Neural cell (in vitro differentiated cells): ENCODE results near the gene PCYT1A. TPM values are rescaled to one million over a fixed set of nuclear protein-coding genes. Genes with fewer than 3 reads are reported as not detected.

ENCODE experiments used
- H2AFZ ChIP-seq: fragments of 200-600, 300-800 bp; sonication (generic), shearing (Covaris generic); 2 replicates; pipeline ENCODE4 v1.6.0; 2014; ENCODE audit warnings: low read depth, mild to moderate bottlenecking, antibody characterized with exemption, low read length, moderate library complexity
- H3F3A ChIP-seq: fragments of 200-600 bp; shearing (Covaris generic); 2 replicates; pipeline ENCODE4 v1.6.1; 2016; ENCODE audit warnings: mild to moderate bottlenecking, moderate library complexity, mixed read lengths, antibody characterized with exemption, low read length; ENCODE audit not compliant: insufficient read depth, poor library complexity, severe bottlenecking
- H3K27ac ChIP-seq: fragments of 200-600, 300-800 bp; sonication (generic), shearing (Covaris generic); 2 replicates; pipeline ENCODE4 v1.5.1; 2014; ENCODE audit warnings: mild to moderate bottlenecking, low read length, moderate library complexity
- H3K27me3 ChIP-seq: fragments of 300-800, 200-600 bp; sonication (generic), shearing (Covaris generic); 2 replicates; pipeline ENCODE4 v1.6.0; 2014; ENCODE audit warnings: mild to moderate bottlenecking, low read depth, low read length, moderate library complexity; ENCODE audit not compliant: insufficient read depth
- H3K36me3 ChIP-seq: fragments of 300-800, 200-600 bp; sonication (generic), shearing (Covaris generic); 2 replicates; pipeline ENCODE4 v1.5.1; 2014; ENCODE audit warnings: mild to moderate bottlenecking, antibody characterized with exemption, low read length, moderate library complexity; ENCODE audit not compliant: insufficient read depth
- H3K4me2 ChIP-seq: fragments of 300-800, 200-600 bp; sonication (generic), shearing (Covaris generic); 2 replicates; pipeline ENCODE4 v1.6.0; 2014; ENCODE audit warnings: mild to moderate bottlenecking, low read length
- H3K4me3 ChIP-seq: fragments of 300-800, 200-600 bp; sonication (generic), shearing (Covaris generic); 2 replicates; pipeline ENCODE4 v1.5.1; 2014; ENCODE audit warnings: mild to moderate bottlenecking, low read length, moderate library complexity
- H3K79me2 ChIP-seq: fragments of 200-600 bp; shearing (Covaris generic); replicated peaks from 2 replicates; pipeline ENCODE4 v1.6.0; 2014; ENCODE audit warnings: mild to moderate bottlenecking, low read length, moderate library complexity; ENCODE audit not compliant: insufficient read depth
- H3K9ac ChIP-seq: fragments of 300-800, 200-600 bp; sonication (generic), shearing (Covaris generic); 2 replicates; pipeline ENCODE4 v1.6.1; 2016; ENCODE audit warnings: mild to moderate bottlenecking, low read length, mixed read lengths
- H3K9me2 ChIP-seq: fragments of 200-600 bp; shearing (Covaris generic); 2 replicates; pipeline ENCODE4 v1.6.1; 2016; ENCODE audit warnings: mild to moderate bottlenecking, low read length, mixed read lengths; ENCODE audit not compliant: insufficient read depth
- H3K9me3 ChIP-seq: fragments of 200-600, 300-800 bp; sonication (generic), shearing (Covaris generic); 2 replicates; pipeline ENCODE4 v1.6.1; 2016; ENCODE audit warnings: mild to moderate bottlenecking, mixed run types, low read length, moderate library complexity, mixed read lengths
- H4K20me1 ChIP-seq: fragments of 200-600 bp; shearing (Covaris generic); 2 replicates; pipeline ENCODE4 v1.6.1; 2016; ENCODE audit warnings: mild to moderate bottlenecking, mixed run types; ENCODE audit not compliant: insufficient read depth
- EP300 ChIP-seq: fragments of 450-650 bp; conservative IDR thresholded peaks from 2 replicates; pipeline ENCODE4 v1.6.1; 2014; ENCODE audit warnings: antibody characterized with exemption, mild to moderate bottlenecking, moderate library complexity; ENCODE audit not compliant: poor library complexity, severe bottlenecking
- EZH2 ChIP-seq: fragments of 200-600, 300-800 bp; shearing (Covaris generic), sonication (generic); IDR thresholded peaks from 2 replicates; pipeline ENCODE4 v1.6.1; 2014; ENCODE audit warnings: antibody characterized with exemption, low read length, borderline replicate concordance, mild to moderate bottlenecking; ENCODE audit not compliant: insufficient read depth, poor library complexity, severe bottlenecking
- MXI1 ChIP-seq: fragments of 450-650 bp; conservative IDR thresholded peaks from 2 replicates; pipeline ENCODE4 v1.6.1; 2014; ENCODE audit warnings: antibody characterized with exemption, mild to moderate bottlenecking; ENCODE audit not compliant: poor library complexity, severe bottlenecking
- POLR2AphosphoS5 ChIP-seq: IDR thresholded peaks from 2 replicates; pipeline ENCODE4 v1.6.1; 2012
- RAD21 ChIP-seq: fragments of 450-650 bp; conservative IDR thresholded peaks from 2 replicates; pipeline ENCODE4 v1.6.1; 2014; ENCODE audit warnings: antibody characterized with exemption, mild to moderate bottlenecking, moderate library complexity
- SMC3 ChIP-seq: fragments of 450-650 bp; conservative IDR thresholded peaks from 2 replicates; pipeline ENCODE4 v1.6.1; 2014; ENCODE audit warnings: antibody characterized with exemption, mild to moderate bottlenecking, moderate library complexity; ENCODE audit not compliant: poor library complexity
- TAF1 ChIP-seq: IDR thresholded peaks from 2 replicates; pipeline ENCODE4 v1.6.1; 2012; ENCODE audit warnings: low read depth
- polyA plus RNA-seq: library from polyadenylated mRNA; depleted of rRNA; stranded (reverse); fragments of >200 nt; gene quantifications from 2 replicates; pipeline ENCODE4 v1.2.3, GENCODE V29; 2014
- TF ChIP-seq, protein P1 (sequence below): IDR thresholded peaks from 2 replicates; pipeline ENCODE4 v1.6.1; 2012; ENCODE audit warnings: borderline replicate concordance
- TF ChIP-seq, protein P2 (sequence below): fragments of 450-650 bp; IDR thresholded peaks from 2 replicates; pipeline ENCODE4 v1.5.1; 2014; ENCODE audit warnings: antibody characterized with exemption, mild to moderate bottlenecking, moderate library complexity; ENCODE audit not compliant: poor library complexity, severe bottlenecking

The PCYT1A gene
- polyA plus RNA-seq, 1 donor from 2014 or later, result 21.7 TPM

GRCh38 chr3:196275126-196275525 is 12.4 kb downstream of the PCYT1A start:
- H3K27ac ChIP-seq, result no peak overlapping the region
- no peaks in the 10 kb centered on the region for H4K20me1 ChIP-seq
- H3F3A ChIP-seq, result no peaks in the 10 kb centered on the region
- no peak overlapping the region for H3K4me3 ChIP-seq
- no peaks in the 10 kb centered on the region for H3K36me3 ChIP-seq
- no peaks in the 10 kb centered on the region for H3K27me3 ChIP-seq
- H3K9me2 ChIP-seq, result no peaks in the 10 kb centered on the region
- H3K9me3 ChIP-seq, result no peaks in the 10 kb centered on the region
- no peak overlapping the region for H2AFZ ChIP-seq
- TF ChIP-seq EP300 (no peak), POLR2AphosphoS5 (no peak), RAD21 (no peak), EZH2 (no peak), MXI1 (no peak), TAF1 (no peak)
- TF ChIP-seq, protein P1, sequence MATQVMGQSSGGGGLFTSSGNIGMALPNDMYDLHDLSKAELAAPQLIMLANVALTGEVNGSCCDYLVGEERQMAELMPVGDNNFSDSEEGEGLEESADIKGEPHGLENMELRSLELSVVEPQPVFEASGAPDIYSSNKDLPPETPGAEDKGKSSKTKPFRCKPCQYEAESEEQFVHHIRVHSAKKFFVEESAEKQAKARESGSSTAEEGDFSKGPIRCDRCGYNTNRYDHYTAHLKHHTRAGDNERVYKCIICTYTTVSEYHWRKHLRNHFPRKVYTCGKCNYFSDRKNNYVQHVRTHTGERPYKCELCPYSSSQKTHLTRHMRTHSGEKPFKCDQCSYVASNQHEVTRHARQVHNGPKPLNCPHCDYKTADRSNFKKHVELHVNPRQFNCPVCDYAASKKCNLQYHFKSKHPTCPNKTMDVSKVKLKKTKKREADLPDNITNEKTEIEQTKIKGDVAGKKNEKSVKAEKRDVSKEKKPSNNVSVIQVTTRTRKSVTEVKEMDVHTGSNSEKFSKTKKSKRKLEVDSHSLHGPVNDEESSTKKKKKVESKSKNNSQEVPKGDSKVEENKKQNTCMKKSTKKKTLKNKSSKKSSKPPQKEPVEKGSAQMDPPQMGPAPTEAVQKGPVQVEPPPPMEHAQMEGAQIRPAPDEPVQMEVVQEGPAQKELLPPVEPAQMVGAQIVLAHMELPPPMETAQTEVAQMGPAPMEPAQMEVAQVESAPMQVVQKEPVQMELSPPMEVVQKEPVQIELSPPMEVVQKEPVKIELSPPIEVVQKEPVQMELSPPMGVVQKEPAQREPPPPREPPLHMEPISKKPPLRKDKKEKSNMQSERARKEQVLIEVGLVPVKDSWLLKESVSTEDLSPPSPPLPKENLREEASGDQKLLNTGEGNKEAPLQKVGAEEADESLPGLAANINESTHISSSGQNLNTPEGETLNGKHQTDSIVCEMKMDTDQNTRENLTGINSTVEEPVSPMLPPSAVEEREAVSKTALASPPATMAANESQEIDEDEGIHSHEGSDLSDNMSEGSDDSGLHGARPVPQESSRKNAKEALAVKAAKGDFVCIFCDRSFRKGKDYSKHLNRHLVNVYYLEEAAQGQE, result no peak
- TF ChIP-seq, protein P2, sequence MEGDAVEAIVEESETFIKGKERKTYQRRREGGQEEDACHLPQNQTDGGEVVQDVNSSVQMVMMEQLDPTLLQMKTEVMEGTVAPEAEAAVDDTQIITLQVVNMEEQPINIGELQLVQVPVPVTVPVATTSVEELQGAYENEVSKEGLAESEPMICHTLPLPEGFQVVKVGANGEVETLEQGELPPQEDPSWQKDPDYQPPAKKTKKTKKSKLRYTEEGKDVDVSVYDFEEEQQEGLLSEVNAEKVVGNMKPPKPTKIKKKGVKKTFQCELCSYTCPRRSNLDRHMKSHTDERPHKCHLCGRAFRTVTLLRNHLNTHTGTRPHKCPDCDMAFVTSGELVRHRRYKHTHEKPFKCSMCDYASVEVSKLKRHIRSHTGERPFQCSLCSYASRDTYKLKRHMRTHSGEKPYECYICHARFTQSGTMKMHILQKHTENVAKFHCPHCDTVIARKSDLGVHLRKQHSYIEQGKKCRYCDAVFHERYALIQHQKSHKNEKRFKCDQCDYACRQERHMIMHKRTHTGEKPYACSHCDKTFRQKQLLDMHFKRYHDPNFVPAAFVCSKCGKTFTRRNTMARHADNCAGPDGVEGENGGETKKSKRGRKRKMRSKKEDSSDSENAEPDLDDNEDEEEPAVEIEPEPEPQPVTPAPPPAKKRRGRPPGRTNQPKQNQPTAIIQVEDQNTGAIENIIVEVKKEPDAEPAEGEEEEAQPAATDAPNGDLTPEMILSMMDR, result no peak
- H3K79me2 ChIP-seq, result no peaks in the 10 kb centered on the region
- H3K4me2 ChIP-seq, result no peak overlapping the region
- no peak overlapping the region for H3K9ac ChIP-seq

GRCh38 chr3:196274585-196274984 is 12.9 kb downstream of the PCYT1A start:
- no peaks in the 10 kb centered on the region for H3K9me2 ChIP-seq
- no peak for TF ChIP-seq EP300
- no peak for TF ChIP-seq RAD21
- TF ChIP-seq SMC3, result no peak
- TF ChIP-seq, protein P2, result no peak
- no peak for TF ChIP-seq EZH2
- TF ChIP-seq MXI1, result no peak
- TF ChIP-seq TAF1, result no peak
- no peak for TF ChIP-seq POLR2AphosphoS5
- TF ChIP-seq, protein P1, result no peak
- H3K9ac ChIP-seq, result no peak overlapping the region
- H3K27ac ChIP-seq, result no peak overlapping the region
- no peaks in the 10 kb centered on the region for H4K20me1 ChIP-seq
- H3K36me3 ChIP-seq, result no peaks in the 10 kb centered on the region
- no peak overlapping the region for H3K4me3 ChIP-seq
- no peaks in the 10 kb centered on the region for H3K27me3 ChIP-seq
- H3F3A ChIP-seq, result no peaks in the 10 kb centered on the region
- H2AFZ ChIP-seq, result no peak overlapping the region
- no peaks in the 10 kb centered on the region for H3K79me2 ChIP-seq
- H3K4me2 ChIP-seq, result no peak overlapping the region
- H3K9me3 ChIP-seq, result no peaks in the 10 kb centered on the region
